GM19035 (cell line): ENCODE measurements around the gene FOLR1.

Experiments used
- ATAC-seq: cut with Tn5 transposase; IDR thresholded peaks from one replicate; pipeline ENCODE4 v1.9.1; 2021; ENCODE audit not compliant: unreplicated experiment

The FOLR1 gene

GRCh38 chr11:72233773-72234513 is 42.0 kb downstream of the FOLR1 start:
- ATAC-seq = no peak

DNA sequence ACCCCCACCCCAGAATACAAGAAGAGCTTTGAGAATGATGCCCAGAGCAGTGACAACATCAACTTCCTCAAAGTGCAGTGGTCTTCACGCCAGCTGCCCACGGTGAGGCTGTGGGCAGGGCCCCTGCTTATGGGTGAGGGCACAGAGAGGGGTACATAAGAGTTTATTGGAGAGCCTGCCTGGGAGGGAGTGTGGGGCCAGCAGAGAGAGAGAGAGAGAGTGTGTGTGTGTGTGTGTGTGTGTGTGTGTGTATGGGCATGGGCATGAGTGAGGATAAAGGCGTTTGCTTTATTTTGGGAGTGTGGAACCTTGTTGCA is 42.5 kb downstream of the FOLR1 start:
- no peak for ATAC-seq

DNA sequence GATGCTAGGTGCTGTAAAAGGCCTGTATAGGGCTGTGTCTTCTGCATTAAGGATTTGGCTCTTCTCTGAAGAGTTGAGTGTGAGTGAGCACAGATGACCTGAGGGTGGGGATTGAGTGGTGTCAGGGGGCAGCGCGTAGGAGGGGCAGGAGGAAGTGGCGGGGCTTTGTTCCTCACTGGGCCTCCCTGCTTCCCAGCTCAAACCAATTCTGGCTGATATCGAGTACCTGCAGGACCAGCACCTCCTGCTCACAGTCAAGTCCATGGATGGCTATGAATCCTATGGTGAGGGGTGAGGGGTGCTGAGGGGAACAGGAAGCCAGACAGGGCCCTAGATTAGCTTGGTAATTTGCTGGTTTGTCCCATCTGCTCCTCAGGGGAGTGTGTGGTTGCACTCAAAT is 43.0 kb downstream of the FOLR1 start:
- no peak for ATAC-seq

GRCh38 chr11:72235351-72236057 is 43.6 kb downstream of the FOLR1 start:
- ATAC-seq = no peak

GRCh38 chr11:72236083-72236697 is 44.2 kb downstream of the FOLR1 start:
- ATAC-seq = no peak

DNA sequence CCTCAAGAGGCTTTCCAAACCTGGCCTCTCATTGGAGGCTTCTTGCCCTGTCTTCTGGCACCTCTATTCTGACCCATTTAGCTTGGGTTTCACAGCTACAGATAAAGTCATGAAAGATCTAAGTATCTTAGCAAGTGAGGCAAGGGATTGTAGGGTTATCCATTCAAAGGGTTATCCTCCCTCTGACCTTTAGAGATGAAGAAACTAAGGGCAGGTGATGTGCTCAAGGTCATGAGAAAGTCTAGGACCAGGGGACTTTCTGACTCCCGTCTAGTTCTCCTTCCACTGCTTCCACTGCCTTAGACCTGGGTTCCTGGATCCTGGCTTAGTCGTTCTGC is 44.8 kb downstream of the FOLR1 start:
- no peak for ATAC-seq

- no peak for ATAC-seq
Observed at GRCh38 chr11:72237112-72237931, 45.4 kb downstream of the FOLR1 start.

GRCh38 chr11:72238040-72238450 is 46.1 kb downstream of the FOLR1 start:
- no peak for ATAC-seq

DNA sequence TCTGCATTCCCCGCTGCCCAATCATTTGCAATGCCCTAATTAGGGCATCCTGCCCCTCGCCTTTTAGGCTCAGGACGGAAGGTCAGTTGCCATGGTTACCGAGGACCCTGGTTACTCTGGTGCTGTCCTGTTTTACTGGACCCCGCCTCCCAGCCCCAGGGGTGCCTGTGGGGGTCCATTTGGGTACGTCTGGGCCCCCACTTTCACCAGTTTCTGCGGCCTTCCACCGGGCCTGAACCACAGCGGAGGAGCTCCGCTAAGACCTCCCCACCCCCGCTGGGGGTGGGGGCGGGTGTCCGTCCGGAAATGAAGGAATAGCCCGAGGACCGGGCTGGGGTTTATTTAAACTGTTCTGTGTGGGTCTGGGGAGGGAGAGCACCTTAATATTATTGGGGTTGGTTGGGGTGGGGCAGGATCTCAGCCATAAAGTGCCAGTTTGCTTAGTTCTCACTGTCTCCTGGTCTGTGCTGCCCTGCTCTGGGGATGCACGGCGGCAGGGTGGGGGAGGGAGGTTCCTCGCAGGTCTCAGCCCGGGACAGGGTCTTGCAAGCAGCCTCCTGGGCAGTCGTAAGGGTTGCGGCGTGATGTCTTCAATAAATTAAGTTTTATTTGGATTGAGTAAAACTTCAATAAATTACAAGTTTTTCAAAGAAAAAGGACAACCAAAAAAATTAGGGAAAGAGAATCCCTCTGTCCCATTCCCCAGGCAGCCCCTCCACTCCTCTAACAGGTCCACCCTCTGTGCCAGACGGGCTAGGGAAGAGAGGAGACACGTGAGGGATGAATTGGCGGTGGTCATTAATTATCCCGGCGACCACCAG is 46.8 kb downstream of the FOLR1 start:
- ATAC-seq = no peak

DNA sequence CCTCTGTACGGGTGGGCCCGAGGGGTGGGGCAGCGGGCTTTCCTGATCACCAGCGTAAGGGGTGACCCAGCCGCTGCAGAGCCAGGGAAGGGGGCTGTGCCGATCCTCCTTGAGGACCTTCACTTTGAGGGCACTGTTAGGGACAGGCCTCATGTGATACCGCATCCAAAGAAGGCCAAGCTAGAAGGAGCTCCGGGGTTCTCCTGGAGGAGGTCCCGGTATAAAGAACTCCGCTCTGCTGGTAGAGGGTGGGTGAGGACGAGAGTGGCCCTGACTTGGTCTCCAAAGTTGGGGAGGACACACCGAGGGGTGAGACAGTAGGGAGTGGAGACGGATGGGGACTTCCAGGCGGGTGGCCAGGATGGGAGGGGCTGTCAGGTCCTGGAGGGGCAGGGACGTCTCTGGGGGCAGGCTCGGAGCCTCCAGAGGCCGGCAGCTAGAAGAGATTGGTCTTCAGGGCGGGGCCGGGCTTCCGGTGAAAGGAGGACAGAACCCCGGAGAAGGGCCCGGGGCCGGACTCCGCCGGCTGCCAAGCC is 47.4 kb downstream of the FOLR1 start:
- ATAC-seq = no peak

GRCh38 chr11:72239849-72240460 is 48.0 kb downstream of the FOLR1 start:
- no peak for ATAC-seq

DNA sequence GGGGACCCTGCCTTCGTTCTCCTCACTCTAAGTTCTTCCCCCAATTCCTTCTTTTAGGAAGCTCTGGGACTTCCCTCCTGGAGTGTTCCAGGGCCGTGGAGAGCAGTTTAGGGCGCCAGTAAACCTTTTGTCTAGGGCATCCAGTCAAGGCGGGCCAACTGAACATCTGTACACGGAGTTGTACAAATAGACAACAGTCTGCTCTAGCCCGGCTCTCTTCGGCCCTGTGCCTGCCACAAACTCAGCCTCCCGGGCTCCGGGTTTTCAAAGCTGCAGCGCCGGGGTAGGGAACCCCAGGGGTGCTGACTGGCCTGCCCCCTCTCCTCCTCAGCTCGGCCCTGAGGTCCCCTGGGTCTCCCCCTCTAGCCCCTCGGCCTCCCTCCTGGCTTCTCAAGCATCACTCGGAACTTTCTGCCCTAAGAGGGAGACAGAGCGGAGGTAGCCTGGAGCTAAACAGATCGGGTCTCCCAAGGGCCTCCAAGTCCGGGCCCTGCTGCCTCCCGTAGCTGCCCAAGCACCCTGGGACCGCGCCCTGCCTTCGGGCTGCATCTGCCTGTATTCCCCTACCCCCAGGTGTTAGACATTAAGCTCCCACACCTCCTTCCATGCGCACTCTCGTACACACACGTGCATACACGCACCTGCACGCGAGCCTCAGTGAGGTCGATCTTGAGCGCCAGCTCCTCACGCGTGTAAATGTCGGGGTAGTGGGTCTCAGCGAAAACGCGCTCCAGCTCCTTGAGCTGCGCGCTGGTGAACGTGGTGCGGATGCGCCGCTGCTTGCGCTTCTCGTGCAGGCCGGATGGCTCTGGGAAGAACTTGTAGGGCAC is 48.7 kb downstream of the FOLR1 start:
- no peak for ATAC-seq

- ATAC-seq = no peak
Observed at GRCh38 chr11:72241291-72241781, 49.4 kb downstream of the FOLR1 start.

DNA sequence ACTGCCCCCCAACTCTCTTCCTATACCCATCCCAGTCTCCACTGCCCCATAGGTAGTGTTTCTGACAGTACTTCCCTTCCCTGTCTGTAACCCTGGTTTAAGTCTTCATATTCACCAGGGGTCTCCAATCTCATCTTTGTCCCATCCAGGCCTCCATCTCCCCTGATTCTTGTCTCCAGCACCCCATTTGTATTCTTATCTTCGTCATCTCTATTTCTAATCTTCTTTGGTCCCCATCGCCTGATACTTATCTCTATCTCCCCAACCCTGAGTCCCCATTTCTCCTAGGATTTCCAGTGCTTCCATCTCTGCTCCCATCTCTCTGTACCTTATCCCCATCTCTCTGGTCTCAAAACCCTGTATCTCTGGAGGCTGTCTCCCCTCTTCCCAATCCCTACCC is 50.2 kb downstream of the FOLR1 start:
- ATAC-seq = no peak

GRCh38 chr11:72243173-72244059 is 51.5 kb downstream of the FOLR1 start:
- ATAC-seq = no peak

GRCh38 chr11:72244060-72244360 is 52.1 kb downstream of the FOLR1 start, which contains the start of gene PHOX2A:
TSS of gene PHOX2A (minus strand) at chr11:72244176. CDS start at chr11:72244004, 172 bp downstream.
- ATAC-seq = no peak

DNA sequence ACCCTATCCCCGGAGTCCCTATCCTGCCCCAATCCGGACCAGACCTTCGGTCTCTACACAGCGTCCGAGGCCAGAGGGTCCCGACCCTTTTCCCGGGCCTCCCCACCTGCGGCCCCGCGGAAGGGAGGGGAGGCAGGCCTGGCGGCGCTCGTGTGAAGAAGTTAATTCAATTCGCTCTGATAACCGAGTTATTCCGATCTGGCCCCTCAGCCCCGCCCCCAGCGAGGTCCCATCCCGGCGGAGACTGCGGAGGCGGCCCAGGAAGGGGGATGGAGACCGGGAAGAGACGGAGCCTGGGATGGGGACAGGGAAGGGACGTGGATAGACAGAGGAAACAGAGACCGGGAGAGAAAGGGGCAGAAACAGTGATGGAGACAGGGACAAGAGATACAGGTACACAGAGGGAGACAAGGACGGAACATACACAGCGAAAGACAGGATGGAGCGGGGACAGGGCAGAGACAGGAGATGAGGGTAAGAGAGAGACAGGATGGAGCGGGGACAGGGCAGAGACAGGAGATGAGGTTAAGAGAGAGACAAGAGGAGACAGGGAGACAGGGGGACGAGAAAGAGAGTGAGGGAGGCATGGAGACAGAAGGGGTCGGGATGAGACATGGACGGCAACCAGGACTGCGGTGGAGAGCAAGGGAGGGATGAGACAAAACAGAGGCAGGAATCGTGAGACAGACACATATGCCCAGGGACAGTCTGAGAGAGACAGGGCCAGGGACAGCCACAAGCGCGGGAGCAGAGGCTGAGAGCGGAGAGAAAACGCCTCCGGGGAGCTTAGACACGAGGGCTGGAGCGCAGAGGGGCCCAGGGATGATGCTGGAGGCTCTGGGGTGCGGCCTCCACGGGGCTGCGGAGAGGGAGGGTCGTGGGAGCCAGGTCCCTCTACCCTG is 52.7 kb downstream of the FOLR1 start:
- no peak for ATAC-seq
